ENCODE measurements around the gene MYO1B. TPM values are rescaled to one million over a fixed set of nuclear protein-coding genes. Genes with fewer than 3 reads are reported as not detected.

Gene MYO1B
- total and polyA plus RNA-seq, 8 donors, result 136 to 305 (median 197) TPM

- no peaks in the 10 kb centered on the region for H3K4me1 ChIP-seq
- no peaks in the 10 kb centered on the region for H3K36me3 ChIP-seq
- DNase-seq (no peak), ATAC-seq (peak; percentile 77)
- no peak for TF ChIP-seq CTCF (IDR thresholded peaks at IDR 0.05)
- intact Hi-C loops (cut with DNase I), result no loop called here
- peaks cover 0 to 6% of the 10 kb centered on the region in 2 donors for H3K9me3 ChIP-seq
- H3K27me3 ChIP-seq, result no peaks in the 10 kb centered on the region
- no peak overlapping the region for H3K27ac ChIP-seq
- H3K4me3 ChIP-seq, result no peak overlapping the region
These were observed 217.2 kb downstream of the MYO1B start for GRCh38 chr2:191462370-191462769.

GRCh38 chr2:191463790-191464189 is 218.6 kb downstream of the MYO1B start:
- Histone ChIP-seq H3K9me3 (peaks cover 0 to 6% of the 10 kb centered on the region in 2 donors), H3K4me3 (no peak overlapping the region), H3K4me1 (no peaks in the 10 kb centered on the region), H3K27ac (no peak overlapping the region), H3K27me3 (no peaks in the 10 kb centered on the region), H3K36me3 (no peaks in the 10 kb centered on the region)
- no peak for DNase-seq
- no peak for ATAC-seq
- no peak for TF ChIP-seq CTCF (IDR thresholded peaks at IDR 0.05)
- intact Hi-C loops (cut with DNase I), result no loop called here

- no peak for TF ChIP-seq CTCF (IDR thresholded peaks at IDR 0.05)
- Histone ChIP-seq H3K27ac (peak overlapping the region in 1 of 2 donors; percentile 29), H3K4me3 (no peak overlapping the region), H3K36me3 (no peaks in the 10 kb centered on the region), H3K27me3 (no peaks in the 10 kb centered on the region), H3K4me1 (no peaks in the 10 kb centered on the region), H3K9me3 (no peaks in the 10 kb centered on the region)
- intact Hi-C loops (cut with DNase I), result no loop called here
- no peak for ATAC-seq
- no peak for DNase-seq
These were observed 220.7 kb downstream of the MYO1B start for GRCh38 chr2:191465766-191466420.

- no peak for TF ChIP-seq CTCF (IDR thresholded peaks at IDR 0.05)
- ATAC-seq, result no peak
- intact Hi-C loops (cut with DNase I), result no loop called here
These were observed 221.9 kb downstream of the MYO1B start for GRCh38 chr2:191467113-191467512.

GRCh38 chr2:191470306-191470705 is 225.1 kb downstream of the MYO1B start:
- no peaks in the 10 kb centered on the region for H3K4me1 ChIP-seq
- no peaks in the 10 kb centered on the region for H3K36me3 ChIP-seq
- H3K27me3 ChIP-seq, result no peaks in the 10 kb centered on the region
- intact Hi-C loops (cut with DNase I), result no loop called here
- ATAC-seq (no peak), DNase-seq (no peak)
- no peak for TF ChIP-seq CTCF (IDR thresholded peaks at IDR 0.05)
- no peak overlapping the region for H3K4me3 ChIP-seq
- no peak overlapping the region for H3K27ac ChIP-seq
- H3K9me3 ChIP-seq, result no peaks in the 10 kb centered on the region

More at GRCh38 chr2:191467113-191467512, 221.9 kb downstream of the MYO1B start:
- H3K27me3 ChIP-seq, result no peaks in the 10 kb centered on the region
- no peaks in the 10 kb centered on the region for H3K9me3 ChIP-seq
- H3K36me3 ChIP-seq, result no peaks in the 10 kb centered on the region
- H3K27ac ChIP-seq, result no peak overlapping the region
- DNase-seq, result no peak
- H3K4me1 ChIP-seq, result no peaks in the 10 kb centered on the region
- H3K4me3 ChIP-seq, result no peak overlapping the region

Measured in left lung (tissue), 10 donors.